MM.1S (cell line): Measurements from ENCODE around the gene TCF21.
A peak's percentile ranks its signal among the peaks of the same experiment; 100 is the strongest.

Experiments used
- DNase-seq: peaks from one replicate; pipeline ENCODE4 v3.0.0-alpha.2; 2015
- H2AFZ ChIP-seq: fragments of 300-600 bp; sonication (generic); 2 replicates; pipeline ENCODE4 v1.6.0; 2016; ENCODE audit warnings: antibody characterized with exemption, low read length
- H3F3A ChIP-seq: fragments of 300-600 bp; sonication (generic); 2 replicates; pipeline ENCODE4 v1.6.1; 2016; ENCODE audit warnings: mild to moderate bottlenecking, antibody characterized with exemption, low read length, moderate library complexity, mixed read lengths; ENCODE audit not compliant: insufficient read depth
- H3K27ac ChIP-seq: fragments of 300-600 bp; sonication (generic); 2 replicates; pipeline ENCODE4 v1.5.1; 2016; ENCODE audit warnings: mild to moderate bottlenecking, low read length
- H3K27me3 ChIP-seq: fragments of 300-600 bp; sonication (generic); replicated peaks from 2 replicates; pipeline ENCODE4 v1.6.0; 2016; ENCODE audit warnings: low read length; ENCODE audit not compliant: insufficient read depth
- H3K36me3 ChIP-seq: fragments of 300-600 bp; sonication (generic); replicated peaks from 2 replicates; pipeline ENCODE4 v1.6.1; 2016; ENCODE audit warnings: mild to moderate bottlenecking, low read length, mixed read lengths; ENCODE audit not compliant: insufficient read depth
- H3K4me1 ChIP-seq: fragments of 300-600 bp; sonication (generic); 2 replicates; pipeline ENCODE4 v1.6.1; 2016; ENCODE audit warnings: low read length, mixed read lengths
- H3K4me2 ChIP-seq: fragments of 300-600 bp; sonication (generic); 2 replicates; pipeline ENCODE4 v1.6.0; 2016; ENCODE audit warnings: low read depth, low read length
- H3K4me3 ChIP-seq: fragments of 300-600 bp; sonication (generic); 2 replicates; pipeline ENCODE4 v1.5.1; 2016; ENCODE audit warnings: low read length, mixed read lengths
- H3K79me2 ChIP-seq: fragments of 300-600 bp; sonication (generic); 2 replicates; pipeline ENCODE4 v1.6.1; 2016; ENCODE audit warnings: mixed run types, low read length, mixed read lengths
- H3K9ac ChIP-seq: fragments of 300-600 bp; sonication (generic); 2 replicates; pipeline ENCODE4 v1.6.1; 2016; ENCODE audit warnings: low read length, mixed read lengths
- H3K9me2 ChIP-seq: fragments of 300-600 bp; sonication (generic); replicated peaks from 2 replicates; pipeline ENCODE4 v1.6.1; 2016; ENCODE audit warnings: mild to moderate bottlenecking, low read length, mixed read lengths; ENCODE audit not compliant: insufficient read depth
- H3K9me3 ChIP-seq: fragments of 300-600 bp; sonication (generic); replicated peaks from 2 replicates; pipeline ENCODE4 v1.6.1; 2016; ENCODE audit warnings: mild to moderate bottlenecking, low read length, mixed read lengths; ENCODE audit not compliant: insufficient read depth
- H4K20me1 ChIP-seq: fragments of 300-600 bp; sonication (generic); 2 replicates; pipeline ENCODE4 v1.6.1; 2016; ENCODE audit warnings: mild to moderate bottlenecking, low read length, moderate library complexity, mixed read lengths; ENCODE audit not compliant: insufficient read depth
- EZH2 ChIP-seq: fragments of 300-600 bp; sonication (generic); optimal IDR thresholded peaks from 2 replicates; pipeline ENCODE3; 2017; ENCODE audit warnings: low read depth, mild to moderate bottlenecking, antibody characterized with exemption, low read length, mixed read lengths
- EZH2phosphoT487 ChIP-seq: fragments of 300-600 bp; sonication (generic); IDR thresholded peaks from 2 replicates; pipeline ENCODE4 v1.6.1; 2018; ENCODE audit warnings: antibody characterized with exemption, low read length
- TF ChIP-seq, protein P1 (sequence below): fragments of 300-600 bp; sonication (generic); IDR thresholded peaks from 2 replicates; pipeline ENCODE4 v1.5.1; 2016; ENCODE audit warnings: antibody characterized with exemption, low read length, mixed read lengths

TCF21 gene

DNA sequence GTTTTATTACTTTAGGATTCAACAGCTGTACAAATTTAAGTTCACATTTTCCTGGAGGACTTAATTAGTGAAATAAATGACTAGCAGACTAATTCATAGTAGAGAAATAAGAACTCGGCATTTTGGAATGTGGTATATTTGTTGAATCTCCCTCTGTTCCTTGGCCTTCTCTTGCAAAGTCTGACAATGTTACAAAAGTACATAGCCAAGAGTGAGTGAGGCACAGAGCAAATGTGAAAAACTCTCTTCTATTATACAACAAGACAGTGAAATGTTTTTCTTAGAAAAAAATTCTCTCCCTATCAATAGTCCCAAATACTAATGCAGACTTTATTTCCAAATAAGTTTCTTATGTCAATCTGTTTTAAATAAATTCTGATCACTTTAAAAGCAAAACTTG lies 44.2 kb upstream of the TCF21 start:
- Histone ChIP-seq H3K36me3 (no peaks in the 10 kb centered on the region), H3K9ac (no peak overlapping the region)

DNA sequence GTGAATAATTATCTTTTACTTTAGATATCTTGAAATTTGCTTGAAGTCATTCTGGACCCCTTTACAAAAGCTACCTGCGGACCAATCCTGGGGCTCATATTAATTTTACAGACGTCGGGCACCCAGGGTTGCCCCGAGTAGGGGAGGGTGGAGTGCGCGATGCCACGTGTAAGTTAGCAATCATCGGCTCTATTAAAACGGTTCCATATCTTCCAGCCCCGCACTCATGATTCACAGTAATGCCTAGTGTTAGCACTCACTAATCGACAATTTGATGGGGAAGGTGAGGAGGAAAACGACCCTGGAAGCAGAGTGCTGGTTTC lies 34.9 kb upstream of the TCF21 start:
- Histone ChIP-seq H3K79me2 (no peaks in the 10 kb centered on the region), H3K4me3 (no peak overlapping the region), H3K4me2 (no peak overlapping the region), H3K9me3 (no peaks in the 10 kb centered on the region), H3K4me1 (no peaks in the 10 kb centered on the region), H4K20me1 (no peaks in the 10 kb centered on the region), H3K9ac (no peak overlapping the region), H2AFZ (no peak overlapping the region), H3K36me3 (no peaks in the 10 kb centered on the region), H3K9me2 (no peaks in the 10 kb centered on the region), H3K27ac (no peak overlapping the region), H3K27me3 (no peaks in the 10 kb centered on the region), H3F3A (no peaks in the 10 kb centered on the region)
- TF ChIP-seq, protein P1, sequence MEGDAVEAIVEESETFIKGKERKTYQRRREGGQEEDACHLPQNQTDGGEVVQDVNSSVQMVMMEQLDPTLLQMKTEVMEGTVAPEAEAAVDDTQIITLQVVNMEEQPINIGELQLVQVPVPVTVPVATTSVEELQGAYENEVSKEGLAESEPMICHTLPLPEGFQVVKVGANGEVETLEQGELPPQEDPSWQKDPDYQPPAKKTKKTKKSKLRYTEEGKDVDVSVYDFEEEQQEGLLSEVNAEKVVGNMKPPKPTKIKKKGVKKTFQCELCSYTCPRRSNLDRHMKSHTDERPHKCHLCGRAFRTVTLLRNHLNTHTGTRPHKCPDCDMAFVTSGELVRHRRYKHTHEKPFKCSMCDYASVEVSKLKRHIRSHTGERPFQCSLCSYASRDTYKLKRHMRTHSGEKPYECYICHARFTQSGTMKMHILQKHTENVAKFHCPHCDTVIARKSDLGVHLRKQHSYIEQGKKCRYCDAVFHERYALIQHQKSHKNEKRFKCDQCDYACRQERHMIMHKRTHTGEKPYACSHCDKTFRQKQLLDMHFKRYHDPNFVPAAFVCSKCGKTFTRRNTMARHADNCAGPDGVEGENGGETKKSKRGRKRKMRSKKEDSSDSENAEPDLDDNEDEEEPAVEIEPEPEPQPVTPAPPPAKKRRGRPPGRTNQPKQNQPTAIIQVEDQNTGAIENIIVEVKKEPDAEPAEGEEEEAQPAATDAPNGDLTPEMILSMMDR, result no peak
- TF ChIP-seq EZH2, result no peak
- TF ChIP-seq EZH2phosphoT487, result no peak
- DNase-seq, result no peak

More for the DNA sequence above, 44.2 kb upstream of the TCF21 start:
- Histone ChIP-seq H3K27me3 (no peaks in the 10 kb centered on the region), H3K79me2 (no peaks in the 10 kb centered on the region), H3F3A (no peaks in the 10 kb centered on the region), H3K9me3 (no peaks in the 10 kb centered on the region), H2AFZ (no peak overlapping the region), H3K9me2 (no peaks in the 10 kb centered on the region), H3K4me3 (no peak overlapping the region), H3K4me1 (no peaks in the 10 kb centered on the region), H3K4me2 (no peak overlapping the region), H4K20me1 (no peaks in the 10 kb centered on the region), H3K27ac (no peak overlapping the region)
- DNase-seq, result no peak
- TF ChIP-seq EZH2 (no peak), EZH2phosphoT487 (no peak)
- TF ChIP-seq, protein P1, result no peak

GRCh38 chr6:133854364-133855275 lies 34.3 kb upstream of the TCF21 start:
- Histone ChIP-seq H3K4me3 (peak overlapping the region; percentile 51), H3K4me2 (peak overlapping the region; percentile 54; the same call in 1 of the 2 replicates)
- peak; percentile 47 for DNase-seq

More at GRCh38 chr6:133854364-133855275, 34.3 kb upstream of the TCF21 start:
- Histone ChIP-seq H3K9me3 (no peaks in the 10 kb centered on the region), H3K9me2 (no peaks in the 10 kb centered on the region), H3K4me1 (no peaks in the 10 kb centered on the region), H3K9ac (no peak overlapping the region; the same call in 1 of the 2 replicates), H2AFZ (peak overlapping the region; percentile 38), H3K27me3 (no peaks in the 10 kb centered on the region), H4K20me1 (no peaks in the 10 kb centered on the region), H3K79me2 (no peaks in the 10 kb centered on the region), H3K36me3 (no peaks in the 10 kb centered on the region), H3F3A (no peaks in the 10 kb centered on the region), H3K27ac (no peak overlapping the region)
- TF ChIP-seq, protein P1, result peak; percentile 31
- TF ChIP-seq EZH2, result no peak
- no peak for TF ChIP-seq EZH2phosphoT487
